ENCODE results near the gene BAK1.

GRCh38 chr6:33592280-33592594 lies 12.2 kb upstream of the BAK1 start:
- TF ChIP-seq, protein P1, sequence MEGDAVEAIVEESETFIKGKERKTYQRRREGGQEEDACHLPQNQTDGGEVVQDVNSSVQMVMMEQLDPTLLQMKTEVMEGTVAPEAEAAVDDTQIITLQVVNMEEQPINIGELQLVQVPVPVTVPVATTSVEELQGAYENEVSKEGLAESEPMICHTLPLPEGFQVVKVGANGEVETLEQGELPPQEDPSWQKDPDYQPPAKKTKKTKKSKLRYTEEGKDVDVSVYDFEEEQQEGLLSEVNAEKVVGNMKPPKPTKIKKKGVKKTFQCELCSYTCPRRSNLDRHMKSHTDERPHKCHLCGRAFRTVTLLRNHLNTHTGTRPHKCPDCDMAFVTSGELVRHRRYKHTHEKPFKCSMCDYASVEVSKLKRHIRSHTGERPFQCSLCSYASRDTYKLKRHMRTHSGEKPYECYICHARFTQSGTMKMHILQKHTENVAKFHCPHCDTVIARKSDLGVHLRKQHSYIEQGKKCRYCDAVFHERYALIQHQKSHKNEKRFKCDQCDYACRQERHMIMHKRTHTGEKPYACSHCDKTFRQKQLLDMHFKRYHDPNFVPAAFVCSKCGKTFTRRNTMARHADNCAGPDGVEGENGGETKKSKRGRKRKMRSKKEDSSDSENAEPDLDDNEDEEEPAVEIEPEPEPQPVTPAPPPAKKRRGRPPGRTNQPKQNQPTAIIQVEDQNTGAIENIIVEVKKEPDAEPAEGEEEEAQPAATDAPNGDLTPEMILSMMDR (conservative IDR thresholded peaks at IDR 0.05; ENCODE audit: low read depth, low read length), result no peak
- no peak for TF ChIP-seq EZH2 (IDR thresholded peaks at IDR 0.05; ENCODE audit: low read length, unreplicated experiment)
- no peak for TF ChIP-seq EZH2phosphoT487 (IDR thresholded peaks at IDR 0.05; ENCODE audit: borderline replicate concordance, low read length)

Measured in PC-3 (cell line).